GM12878 (cell line): ENCODE results near the gene C2orf68. TPM values are rescaled to one million over a fixed set of nuclear protein-coding genes. Genes with fewer than 3 reads are reported as not detected.

Experiments used
- ATAC-seq: fragments of 200-7000 bp; cut with Tn5 transposase; 3 replicates; pipeline ENCODE4 v1.9.1; 2020; ENCODE audit warnings: mild to moderate bottlenecking, moderate library complexity
- BruUV-seq: library from RNA; stranded (reverse); fragments of 400-500 nt; replicated peaks from 2 replicates; lab custom pipeline; 2021; lab: Mats Ljungman, UMichigan
- CTCF ChIA-PET: fragments of 300-600 bp; sonication (Branson Sonifier 250); formaldehyde crosslinking; extraction: SDS; loops from one replicate; lab custom pipeline; 2021; ENCODE audit warnings: inconsistent platforms; lab: Yijun Ruan, JAX
- POLR2A ChIA-PET: fragments of 350-600 bp; formaldehyde crosslinking; extraction: SDS; loops from one replicate; lab custom pipeline; 2021; ENCODE audit warnings: inconsistent platforms; lab: Charles Lee
- RAD21 ChIA-PET: fragments of 300-600 bp; sonication (Branson Sonifier 250); formaldehyde crosslinking; loops from one replicate; lab custom pipeline; 2023; ENCODE audit warnings: antibody characterized with exemption; ENCODE audit not compliant: unreplicated experiment; lab: Charles Lee
- SMC1A ChIA-PET: fragments of 300-600 bp; sonication (Branson Sonifier 250); formaldehyde crosslinking; loops from one replicate; lab custom pipeline; 2023; ENCODE audit not compliant: unreplicated experiment, uncharacterized antibody; lab: Charles Lee
- DNase-seq: peaks from one replicate; pipeline ENCODE4 v3.0.0-alpha.2; 2011; ENCODE audit warnings: low read depth, low spot score
- FAIRE-seq: peaks from 3 replicates; lab custom pipeline; 2011; peaks lifted over from hg19 to GRCh38; lab: Jason Lieb, UNC
- H2AFZ ChIP-seq: 2 replicates; pipeline ENCODE4 v1.6.0; 2011; ENCODE audit warnings: low read depth, low read length, control low read depth; ENCODE audit not compliant: control insufficient read depth
- H3K27ac ChIP-seq: 2 replicates; pipeline ENCODE4 v1.5.1; 2011; ENCODE audit warnings: control low read depth; ENCODE audit not compliant: control insufficient read depth, insufficient read depth
- H3K27me3 ChIP-seq, 2 experiments: replicated peaks in 1 of 2; 2 replicates each; pipeline versions ENCODE4 v1.6.0 to v1.6.1; 2011; ENCODE audit warnings: low read length in 1 of 2; ENCODE audit not compliant: control insufficient read depth in 2 of 2, insufficient read depth in 2 of 2
- H3K36me3 ChIP-seq, 2 experiments: 2 replicates each; pipeline ENCODE4 v1.5.1; 2011; ENCODE audit warnings: low read length in 1 of 2; ENCODE audit not compliant: control insufficient read depth in 2 of 2, insufficient read depth in 2 of 2
- H3K4me1 ChIP-seq: 2 replicates; pipeline ENCODE4 v1.6.1; 2011; ENCODE audit warnings: mild to moderate bottlenecking, low read length, moderate library complexity, mixed read lengths; ENCODE audit not compliant: control insufficient read depth, insufficient read depth
- H3K4me2 ChIP-seq: 2 replicates; pipeline ENCODE4 v1.6.0; 2011; ENCODE audit warnings: control low read depth; ENCODE audit not compliant: control insufficient read depth, insufficient read depth
- H3K4me3 ChIP-seq: fragments of 200-600 bp; sonication (generic); 2 replicates; pipeline ENCODE4 v1.5.1; 2016
- H3K79me2 ChIP-seq: 2 replicates; pipeline ENCODE4 v1.6.0; 2011; ENCODE audit warnings: low read length; ENCODE audit not compliant: control insufficient read depth, insufficient read depth
- H3K9ac ChIP-seq: 2 replicates; pipeline ENCODE4 v1.8.0; 2011; ENCODE audit warnings: low read length, control low read depth, mixed read lengths; ENCODE audit not compliant: control insufficient read depth, insufficient read depth
- H3K9me3 ChIP-seq: replicated peaks from 3 replicates; pipeline ENCODE4 v1.5.1; 2011; ENCODE audit warnings: mild to moderate bottlenecking, low read length; ENCODE audit not compliant: control insufficient read depth, insufficient read depth
- H4K20me1 ChIP-seq: 2 replicates; pipeline ENCODE4 v1.6.0; 2011; ENCODE audit not compliant: control insufficient read depth, insufficient read depth
- ELK1 ChIP-seq: IDR thresholded peaks from 2 replicates; pipeline ENCODE4 v1.6.1; 2012; ENCODE audit warnings: low read depth, low read length, improper control_type of control experiment
- MYB ChIP-seq: fragments of 150-350 bp; IDR thresholded peaks from 2 replicates; pipeline ENCODE4 v1.6.1; 2014; ENCODE audit warnings: mild to moderate bottlenecking, low read depth, low read length, borderline replicate concordance
- NBN ChIP-seq: fragments of 450-650 bp; IDR thresholded peaks from 2 replicates; pipeline ENCODE4 v1.6.1; 2016
- NFIC ChIP-seq: IDR thresholded peaks from 2 replicates; pipeline ENCODE4 v1.6.1; 2012; ENCODE audit warnings: low read depth, mild to moderate bottlenecking, inconsistent platforms, low read length, moderate library complexity
- POLR2AphosphoS2 ChIP-seq: IDR thresholded peaks from 2 replicates; pipeline ENCODE4 v1.6.1; 2011; ENCODE audit warnings: low read depth, mild to moderate bottlenecking, low read length, improper control_type of control experiment, moderate library complexity
- YBX1 ChIP-seq: fragments of 450-650 bp; IDR thresholded peaks from 2 replicates; pipeline ENCODE4 v1.6.1; 2016; ENCODE audit warnings: antibody characterized with exemption
- ZBTB33 ChIP-seq: fragments of 450-650 bp; IDR thresholded peaks from 2 replicates; pipeline ENCODE4 v1.6.1; 2017; ENCODE audit warnings: mild to moderate bottlenecking
- ZBTB4 ChIP-seq: fragments of 450-650 bp; formaldehyde crosslinking; IDR thresholded peaks from 2 replicates; pipeline ENCODE4 v1.4.0; 2022; ENCODE audit warnings: mild to moderate bottlenecking, moderate library complexity
- WGBS: methylation state at CpG from one replicate; pipeline ENCODE4 v1.1.6; 2016; ENCODE audit warnings: low lambda C conversion rate; ENCODE audit not compliant: insufficient replicate concordance, insufficient coverage; ENCODE audit errors: missing lambda C conversion rate; 5-methylcytosine and 5-hydroxymethylcytosine counted together
- in situ Hi-C: fragments of 300-500 bp; cut with MboI; formaldehyde crosslinking; loops from 9 replicates; pipeline ENCODE4 v1.14.3; 2018; ENCODE audit warnings: mixed read lengths
- intact Hi-C: fragments of 100-400 bp; cut with micrococcal nuclease; formaldehyde crosslinking; loops from one replicate; pipeline ENCODE4 v1.14.2; 2022; ENCODE audit not compliant: unreplicated experiment
- polyA plus RNA-seq, 11 experiments: library from polyadenylated mRNA; depleted of rRNA in 4 of 11; unstranded in 6 of 11; stranded (reverse) in 5 of 11; fragments of >200 nt; fragmentation: Nextera tagmentation in 4 of 11; fragmentation: Illumina TruSeq in 1 of 11; extraction: Ambion mirVana in 4 of 11; extraction: Trizol in 1 of 11; gene quantifications; 1 replicate in 1 of 11; 2 replicates in 10 of 11; pipeline versions ENCODE4 v1.2.1 to v1.2.3, GENCODE V29; 2011 to 2016; ENCODE audit warnings: inconsistent platforms in 2 of 11, missing spikeins in 2 of 11, low read depth in 1 of 11
- total RNA-seq, 4 experiments: library from RNA; depleted of rRNA in 3 of 4; stranded (reverse); fragments of >200 nt in 3 of 4; fragmentation: Illumina TruSeq in 1 of 4; extraction: Trizol in 1 of 4; gene quantifications; 2 replicates each; pipeline versions ENCODE4 v1.2.1 to v1.2.3, GENCODE V29; 2013 to 2021

C2orf68 gene
- total and polyA plus RNA-seq, 10 of the 15 experiments (the other 5 are each of a cell fraction or from before 2014, with no cell fraction given), result 12.7 to 56.1 (median 28.4) TPM

GRCh38 chr2:85599468-85600234, 12.2 kb downstream of the C2orf68 start:
- in situ Hi-C loops, result no loop called here
- ATAC-seq (no peak), DNase-seq (no peak), FAIRE-seq (no peak)
- CTCF ChIA-PET, result no interaction called here
- RAD21 ChIA-PET, result no interaction called here
- Histone ChIP-seq H3K9me3 (no peaks in the 10 kb centered on the region), H3K9ac (no peak overlapping the region), H3K27ac (no peak overlapping the region), H3K79me2 (peaks cover 27% of the 10 kb centered on the region), H4K20me1 (no peaks in the 10 kb centered on the region), H3K4me1 (peaks cover 5% of the 10 kb centered on the region), H3K36me3 (peaks cover 0 to 14% of the 10 kb centered on the region in 2 experiments; a peak in 3 of 4 replicates), H3K27me3 (no peaks in the 10 kb centered on the region), H3K4me3 (no peak overlapping the region), H2AFZ (no peak overlapping the region), H3K4me2 (no peak overlapping the region)
- WGBS, result 81% methylated on average over 17 of the region's 17 CpGs
- intact Hi-C loops, result no loop called here
- SMC1A ChIA-PET, result no interaction called here
- no TSS peak for BruUV-seq
- no peak for TF ChIP-seq NBN
- no peak for TF ChIP-seq YBX1
- 0 out of 2 replicates have a peak, but pooled peaks have one; percentile 38 for TF ChIP-seq POLR2AphosphoS2
- TF ChIP-seq, all 136 proteins: peak for 1
- POLR2A ChIA-PET, result interaction anchor here (1.9 kb wide), 1 partner anchor 12 kb away, joined by 10 read pairs; the partner anchor contains the start of gene C2orf68

GRCh38 chr2:85598594-85599340, 13.1 kb downstream of the C2orf68 start:
- BruUV-seq, result no TSS peak
- Histone ChIP-seq H3K36me3 (peaks cover 0 to 14% of the 10 kb centered on the region in 2 experiments; a peak in 3 of 4 replicates), H4K20me1 (no peaks in the 10 kb centered on the region), H3K27me3 (no peaks in the 10 kb centered on the region), H3K4me1 (peaks cover 9% of the 10 kb centered on the region), H3K9ac (no peak overlapping the region), H3K79me2 (peaks cover 28% of the 10 kb centered on the region), H3K27ac (no peak overlapping the region), H3K4me2 (no peak overlapping the region), H2AFZ (no peak overlapping the region), H3K9me3 (no peaks in the 10 kb centered on the region), H3K4me3 (no peak overlapping the region)
- ATAC-seq (no peak), FAIRE-seq (no peak), DNase-seq (no peak)
- CTCF ChIA-PET, result no interaction called here
- intact Hi-C loops (no loop called here), in situ Hi-C loops (no loop called here)
- 85% methylated on average over 14 of the region's 14 CpGs for WGBS
- SMC1A ChIA-PET, result no interaction called here
- POLR2A ChIA-PET, result no interaction called here
- RAD21 ChIA-PET, result no interaction called here
- no peak for TF ChIP-seq ZBTB33
- no peak for TF ChIP-seq ELK1
- TF ChIP-seq NFIC, result no peak
- no peak for TF ChIP-seq MYB
- TF ChIP-seq ZBTB4 (CRISPR knock-in tag), result no peak
